ENCODE results near the gene PDCD1.
"Not testable (repeated sequence)": the region's sequence is repeated elsewhere in the genome, so short reads cannot be mapped to it uniquely, and the experiment has no call there.

The PDCD1 gene

DNA sequence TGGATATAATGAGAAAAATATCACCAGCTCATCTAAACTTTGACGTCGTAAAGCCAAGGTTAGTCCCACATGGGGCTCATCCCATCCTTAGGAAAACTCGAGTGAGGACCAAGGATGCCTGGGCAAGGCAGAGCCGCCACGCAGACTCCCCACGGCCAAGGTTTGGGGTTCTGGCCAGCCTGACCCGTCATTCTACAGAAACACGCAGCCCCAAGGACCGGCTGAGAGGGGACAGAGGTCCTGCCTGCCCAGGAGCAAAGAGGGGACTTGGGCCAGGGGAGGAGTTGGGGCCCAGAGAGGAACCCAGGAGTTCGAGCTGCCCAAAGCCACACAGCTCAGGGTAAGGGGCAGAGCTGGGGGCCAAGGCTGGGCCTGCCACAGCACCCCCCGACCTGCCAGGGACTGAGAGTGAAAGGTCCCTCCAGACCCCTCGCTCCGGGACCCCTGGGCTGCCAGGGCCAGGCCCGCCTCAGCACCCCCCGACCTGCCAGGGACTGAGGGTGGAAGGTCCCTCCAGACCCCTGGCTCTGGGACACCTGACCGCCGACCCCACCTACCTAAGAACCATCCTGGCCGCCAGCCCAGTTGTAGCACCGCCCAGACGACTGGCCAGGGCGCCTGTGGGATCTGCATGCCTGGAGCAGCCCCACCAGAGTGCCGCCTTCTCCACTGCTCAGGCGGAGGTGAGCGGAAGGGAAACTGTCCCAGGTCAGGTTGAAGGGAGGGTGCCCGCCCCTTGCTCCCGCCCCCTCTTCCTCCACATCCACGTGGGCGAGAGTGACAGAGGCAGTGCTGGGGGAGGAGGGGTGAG lies at the start of gene PDCD1:
Gene PDCD1 (minus strand): TSS at position 689 of the 811 bp plus-strand sequence. CDS start 56 bp downstream, at position 633.
- POLR2A ChIA-PET: no interaction called here
- TF ChIP-seq, protein P1, sequence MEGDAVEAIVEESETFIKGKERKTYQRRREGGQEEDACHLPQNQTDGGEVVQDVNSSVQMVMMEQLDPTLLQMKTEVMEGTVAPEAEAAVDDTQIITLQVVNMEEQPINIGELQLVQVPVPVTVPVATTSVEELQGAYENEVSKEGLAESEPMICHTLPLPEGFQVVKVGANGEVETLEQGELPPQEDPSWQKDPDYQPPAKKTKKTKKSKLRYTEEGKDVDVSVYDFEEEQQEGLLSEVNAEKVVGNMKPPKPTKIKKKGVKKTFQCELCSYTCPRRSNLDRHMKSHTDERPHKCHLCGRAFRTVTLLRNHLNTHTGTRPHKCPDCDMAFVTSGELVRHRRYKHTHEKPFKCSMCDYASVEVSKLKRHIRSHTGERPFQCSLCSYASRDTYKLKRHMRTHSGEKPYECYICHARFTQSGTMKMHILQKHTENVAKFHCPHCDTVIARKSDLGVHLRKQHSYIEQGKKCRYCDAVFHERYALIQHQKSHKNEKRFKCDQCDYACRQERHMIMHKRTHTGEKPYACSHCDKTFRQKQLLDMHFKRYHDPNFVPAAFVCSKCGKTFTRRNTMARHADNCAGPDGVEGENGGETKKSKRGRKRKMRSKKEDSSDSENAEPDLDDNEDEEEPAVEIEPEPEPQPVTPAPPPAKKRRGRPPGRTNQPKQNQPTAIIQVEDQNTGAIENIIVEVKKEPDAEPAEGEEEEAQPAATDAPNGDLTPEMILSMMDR (IDR thresholded peaks at IDR 0.05; ENCODE audit: insufficient read depth, low read length, missing control alignments): no peak
- H3K4me3 ChIP-seq (ENCODE audit: low read depth, low read length): no peak within 1 kb of the TSS
- no peak for DNase-seq (ENCODE audit: low read depth, low spot score)
- CTCF ChIA-PET: no interaction called here

DNA sequence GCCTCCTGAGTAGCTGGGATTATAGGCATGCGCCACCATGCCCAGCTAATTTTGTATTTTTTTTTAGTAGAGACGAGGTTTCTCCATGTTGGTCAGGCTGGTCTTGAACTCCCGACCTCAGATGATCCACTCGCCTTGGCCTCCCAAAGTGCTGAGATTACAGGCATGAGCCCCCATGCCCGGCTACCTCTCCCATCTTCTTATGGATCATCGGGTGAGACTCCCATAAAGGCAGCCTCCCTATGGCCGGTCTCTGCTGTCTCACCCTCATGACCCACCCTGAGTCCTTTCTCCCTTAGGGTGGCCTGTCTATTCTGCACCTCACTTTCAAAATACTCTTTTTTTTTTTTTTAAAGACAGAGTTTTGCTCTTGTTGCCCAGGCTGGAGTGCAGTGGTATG lies 49.1 kb upstream of the PDCD1 start:
- H3K4me3 ChIP-seq (ENCODE audit: low read depth, low read length); DNase-seq (ENCODE audit: low read depth, low spot score); CTCF ChIA-PET; POLR2A ChIA-PET: not testable (repeated sequence)

DNA sequence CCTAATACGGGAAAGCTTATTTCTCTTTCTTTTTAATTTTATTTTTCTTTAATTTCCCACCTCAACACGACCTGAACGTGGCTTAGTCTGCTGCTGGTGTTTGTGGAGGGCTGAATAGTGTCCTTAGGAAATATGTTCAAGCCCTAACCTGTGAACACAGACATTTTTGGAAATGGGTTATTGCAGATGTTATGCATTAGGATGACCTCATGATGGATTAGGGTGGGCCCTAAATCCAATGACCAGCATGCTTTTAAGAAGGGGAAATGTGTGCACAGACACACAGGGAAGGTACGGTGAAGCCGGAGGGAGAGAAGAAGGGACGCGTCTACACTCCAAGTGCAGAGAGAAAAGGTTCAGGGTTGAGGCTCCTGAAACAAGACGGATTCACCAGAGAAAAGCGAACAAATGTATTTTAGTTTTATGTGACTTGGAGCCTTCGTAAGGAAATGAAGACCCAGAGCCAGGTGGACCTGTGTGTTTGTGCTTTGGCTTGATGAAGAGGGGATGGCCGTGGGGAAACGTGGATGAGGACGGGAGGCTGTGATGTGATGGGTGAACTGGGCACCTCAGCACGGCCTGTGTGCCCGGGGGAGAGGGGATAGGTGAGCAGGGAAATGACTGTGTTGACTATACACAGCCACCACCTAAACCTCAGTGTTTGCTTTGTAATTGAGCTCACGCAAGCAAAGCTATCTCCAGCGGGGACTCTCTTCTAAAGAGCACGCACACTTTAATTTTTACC lies 48.3 kb upstream of the PDCD1 start:
- no peak for DNase-seq (ENCODE audit: low read depth, low spot score)
- no peak overlapping the region for H3K4me3 ChIP-seq (ENCODE audit: low read depth, low read length)
- ChIA-PET CTCF (interaction anchor here (1.0 kb wide), 1 partner anchor 52 kb away, joined by 3 read pairs; no protein-coding TSS in a partner anchor), POLR2A (interaction anchor here (0.6 kb wide), 1 partner anchor 31 kb away, joined by 4 read pairs; no protein-coding TSS in a partner anchor)
- TF ChIP-seq, protein P1 (IDR thresholded peaks at IDR 0.05; ENCODE audit: insufficient read depth, low read length, missing control alignments): no peak

DNA sequence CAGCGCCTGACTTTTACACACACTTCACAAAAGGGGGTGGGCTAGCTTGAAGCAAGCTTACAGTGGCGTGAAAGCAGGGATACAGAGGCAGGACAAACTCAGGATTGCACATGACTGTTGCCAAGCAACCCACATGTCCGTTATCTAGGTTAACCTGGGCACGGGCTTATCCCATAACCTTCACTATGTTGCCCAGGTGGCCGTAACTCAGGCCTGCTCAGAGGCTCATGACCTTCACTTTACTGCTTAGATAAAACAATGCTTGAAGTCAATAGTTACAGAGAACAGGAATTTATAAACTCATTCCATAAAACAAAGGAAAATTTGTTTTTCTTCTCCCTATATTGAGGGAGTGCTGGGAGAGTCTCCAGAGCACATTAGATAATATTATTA lies 47.7 kb upstream of the PDCD1 start:
- ChIA-PET CTCF (interaction anchor here (1.0 kb wide), 1 partner anchor 52 kb away, joined by 3 read pairs; no protein-coding TSS in a partner anchor), POLR2A (interaction anchor here (0.6 kb wide), 1 partner anchor 31 kb away, joined by 4 read pairs; no protein-coding TSS in a partner anchor)
- H3K4me3 ChIP-seq (ENCODE audit: low read depth, low read length); DNase-seq (ENCODE audit: low read depth, low spot score): not testable (repeated sequence)

DNA sequence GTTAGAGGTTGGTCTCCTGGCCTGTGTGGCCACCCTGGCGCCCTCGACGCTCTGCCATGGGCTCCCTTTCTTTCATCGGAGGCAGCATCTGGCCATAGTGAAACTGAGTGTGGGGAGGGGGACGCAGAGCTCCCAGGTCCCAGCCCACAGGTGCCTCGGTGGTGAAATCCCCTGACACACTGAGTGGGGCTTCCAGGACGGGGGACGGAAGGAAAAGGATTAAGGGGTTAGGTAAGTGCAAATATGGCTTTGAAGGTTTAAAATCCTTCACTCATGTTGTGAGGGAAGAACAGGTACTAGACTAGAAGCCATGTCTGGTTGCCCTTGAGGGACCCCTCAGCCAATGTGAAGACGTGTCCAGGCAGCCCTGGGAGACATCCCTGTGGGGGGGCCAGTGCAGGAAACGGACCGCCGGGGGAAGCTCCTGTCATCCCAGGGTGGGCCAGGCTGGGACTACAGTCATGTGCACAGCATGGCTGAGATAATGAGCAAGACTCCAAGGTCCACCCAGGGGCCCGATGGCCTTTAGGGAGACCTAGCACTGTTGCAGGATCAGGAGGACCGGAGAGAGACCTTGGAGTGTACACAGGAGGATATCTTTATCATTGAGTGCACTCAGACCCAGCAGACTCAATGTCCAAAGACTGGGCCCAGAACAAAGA lies 47.2 kb upstream of the PDCD1 start:
- POLR2A ChIA-PET: interaction anchor here (0.6 kb wide), 1 partner anchor 32 kb away, joined by 4 read pairs; no protein-coding TSS in a partner anchor
- TF ChIP-seq, protein P1 (IDR thresholded peaks at IDR 0.05; ENCODE audit: insufficient read depth, low read length, missing control alignments): no peak
- CTCF ChIA-PET: interaction anchor here (1.0 kb wide), 1 partner anchor 53 kb away, joined by 3 read pairs; no protein-coding TSS in a partner anchor
- DNase-seq (ENCODE audit: low read depth, low spot score): no peak
- no peak overlapping the region for H3K4me3 ChIP-seq (ENCODE audit: low read depth, low read length)

DNA sequence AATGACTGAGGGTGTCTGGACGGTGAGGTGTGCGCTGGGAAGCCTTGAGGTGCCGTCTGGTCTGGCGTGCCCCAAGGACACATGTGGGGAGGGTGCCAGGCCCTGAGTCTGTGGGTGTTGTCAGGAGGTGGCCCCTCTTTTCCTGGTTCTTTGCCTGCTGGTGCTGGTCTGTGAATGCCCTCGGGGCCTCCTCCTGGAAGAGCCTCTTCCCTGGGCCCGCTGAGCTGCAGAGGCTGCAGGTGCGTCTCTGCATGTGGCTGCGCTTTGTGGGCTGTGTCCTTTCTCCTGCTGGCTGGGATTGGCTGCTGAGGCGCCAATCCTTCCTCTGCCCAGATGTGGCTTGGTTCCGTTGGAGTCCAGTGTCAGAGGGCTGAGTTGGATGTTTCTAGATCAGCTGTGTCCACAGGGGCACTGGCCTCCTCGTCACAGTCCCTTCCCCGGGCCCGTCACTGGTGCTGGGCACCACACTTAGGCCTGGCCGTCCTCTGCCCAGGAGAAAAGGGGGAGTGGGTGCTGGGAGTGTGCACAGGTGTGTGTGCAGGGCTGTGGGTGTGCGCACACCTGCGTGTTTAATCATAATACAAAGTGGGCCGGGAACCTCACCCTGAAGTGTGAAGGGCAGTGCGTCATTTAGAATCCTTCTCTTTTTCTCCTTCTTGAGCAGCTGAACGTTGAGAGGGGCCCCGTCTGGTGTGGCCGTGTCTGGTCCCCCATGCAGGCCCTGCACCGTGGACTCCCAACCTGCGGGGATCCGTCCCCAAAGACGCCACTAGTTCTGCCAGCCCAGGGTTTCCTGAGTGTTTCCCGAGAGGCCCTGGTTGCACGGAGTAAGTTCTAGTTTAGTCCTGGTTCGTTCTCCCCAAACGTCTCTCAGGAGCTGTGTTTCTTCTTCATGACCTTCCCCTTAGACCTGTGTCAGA lies 46.4 kb upstream of the PDCD1 start:
- DNase-seq (ENCODE audit: low read depth, low spot score): no peak
- TF ChIP-seq, protein P1 (IDR thresholded peaks at IDR 0.05; ENCODE audit: insufficient read depth, low read length, missing control alignments): no peak
- no peak overlapping the region for H3K4me3 ChIP-seq (ENCODE audit: low read depth, low read length)
- ChIA-PET CTCF (no interaction called here), POLR2A (no interaction called here)

All from AG04449 (cell line).